Stromal cell of bone marrow (primary cell): ENCODE results near the gene ADIG.

ENCODE experiments used
- DNase-seq: peaks from one replicate; pipeline ENCODE4 v3.0.0-alpha.2; 2012; ENCODE audit warnings: low read depth

The ADIG gene

GRCh38 chr20:38602185-38602581 is 21.2 kb downstream of the ADIG start:
- no peak for DNase-seq

GRCh38 chr20:38603286-38603685 is 22.3 kb downstream of the ADIG start:
- DNase-seq = no peak

- no peak for DNase-seq
These were observed 23.9 kb downstream of the ADIG start for GRCh38 chr20:38604873-38605303.

GRCh38 chr20:38607351-38607750 is 26.4 kb downstream of the ADIG start:
- DNase-seq = no peak

- no peak for DNase-seq
These were observed 27.2 kb downstream of the ADIG start for GRCh38 chr20:38608188-38608587.

- DNase-seq = no peak
These were observed 28.8 kb downstream of the ADIG start for GRCh38 chr20:38609815-38610214.

- DNase-seq = no peak
These were observed 29.5 kb downstream of the ADIG start for GRCh38 chr20:38610521-38610920.

- no peak for DNase-seq
These were observed 31.9 kb downstream of the ADIG start for GRCh38 chr20:38612751-38613515.

GRCh38 chr20:38615283-38615682 is 34.3 kb downstream of the ADIG start:
- no peak for DNase-seq

- DNase-seq = no peak
These were observed 35.5 kb downstream of the ADIG start for GRCh38 chr20:38616457-38616856.

- no peak for DNase-seq
These were observed 36.2 kb downstream of the ADIG start for GRCh38 chr20:38617011-38617829.

- DNase-seq = no peak
These were observed 36.8 kb downstream of the ADIG start for GRCh38 chr20:38617830-38618196.

- no peak for DNase-seq
These were observed 39.4 kb downstream of the ADIG start for GRCh38 chr20:38620441-38620840.

GRCh38 chr20:38623061-38623460 is 42.1 kb downstream of the ADIG start:
- no peak for DNase-seq

GRCh38 chr20:38624084-38624483 is 43.1 kb downstream of the ADIG start:
- no peak for DNase-seq

GRCh38 chr20:38625896-38626295 is 44.9 kb downstream of the ADIG start:
- no peak for DNase-seq

GRCh38 chr20:38626921-38627659 is 46.1 kb downstream of the ADIG start:
- DNase-seq = no peak

GRCh38 chr20:38628580-38629470 is 47.8 kb downstream of the ADIG start:
- no peak for DNase-seq

- DNase-seq = no peak
These were observed 49.0 kb downstream of the ADIG start for GRCh38 chr20:38629979-38630378.

- no peak for DNase-seq
These were observed 49.7 kb downstream of the ADIG start for GRCh38 chr20:38630727-38631126.

- no peak for DNase-seq
These were observed 50.4 kb downstream of the ADIG start for GRCh38 chr20:38631155-38632022.
